ENCODE results near the gene CFTR.
"Not testable (repeated sequence)": the region's sequence is repeated elsewhere in the genome, so short reads cannot be mapped to it uniquely, and the experiment has no call there.

The CFTR gene

GRCh38 chr7:117706210-117706609 is 226.4 kb downstream of the CFTR start:
- no peaks in the 10 kb centered on the region for H3K36me3 ChIP-seq (ENCODE audit: control insufficient read depth in 2 of 2, insufficient read depth in 1 of 2, low read length in 2 of 2)
- TF ChIP-seq ZNF639 (tag by site-specific recombination; IDR thresholded peaks at IDR 0.05): no peak
- peak; percentile 68 for TF ChIP-seq SCRT2 (tag by site-specific recombination; IDR thresholded peaks at IDR 0.05)
- POLR2A ChIA-PET: no interaction called here
- no peaks in the 10 kb centered on the region for H3K9me3 ChIP-seq (ENCODE audit: control insufficient read depth, insufficient read depth, low read depth, low read length)
- H3K4me1 ChIP-seq (ENCODE audit: control insufficient read depth, insufficient read depth, low read length): 0 out of 2 replicates have a peak, but pooled peaks cover 2% of the 10 kb centered on the region
- H3K4me3 ChIP-seq (ENCODE audit: low read depth, low read length): no peak overlapping the region
- no peak overlapping the region for H3K27ac ChIP-seq (ENCODE audit: extremely low read depth, low read depth, low read length)
- CTCF ChIA-PET: interaction anchor here (0.6 to 0.7 kb wide), 3 partner anchors 9 to 739 kb away, joined by 3 to 5 read pairs (median 4); no protein-coding TSS in a partner anchor

DNA sequence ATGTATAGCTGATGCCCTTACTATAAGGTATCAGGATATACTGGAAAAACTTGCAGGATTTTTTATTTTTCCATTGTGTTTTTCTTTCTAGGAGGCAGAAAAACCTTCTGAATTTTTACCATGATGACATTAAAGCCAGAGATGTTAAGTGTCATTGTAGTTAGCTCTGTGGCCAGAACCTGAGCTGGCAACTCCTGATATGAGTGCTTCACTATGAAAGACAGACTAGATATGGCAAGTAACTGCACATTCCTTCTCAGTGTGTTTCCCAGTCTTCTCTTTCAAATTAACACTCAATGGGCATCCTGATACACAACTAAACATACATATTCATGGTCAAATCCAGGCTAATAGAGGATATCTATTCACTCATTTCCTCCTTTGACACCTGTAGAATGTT is 227.3 kb downstream of the CFTR start:
- ChIA-PET POLR2A (no interaction called here), CTCF (no interaction called here)
- Histone ChIP-seq H3K4me3 (ENCODE audit: low read depth, low read length) (no peak overlapping the region), H3K4me1 (ENCODE audit: control insufficient read depth, insufficient read depth, low read length) (0 out of 2 replicates have a peak, but pooled peaks cover 2% of the 10 kb centered on the region), H3K9me3 (ENCODE audit: control insufficient read depth, insufficient read depth, low read depth, low read length) (no peaks in the 10 kb centered on the region), H3K36me3 (ENCODE audit: control insufficient read depth in 2 of 2, insufficient read depth in 1 of 2, low read length in 2 of 2) (no peaks in the 10 kb centered on the region), H3K27ac (ENCODE audit: extremely low read depth, low read depth, low read length) (no peak overlapping the region)
- TF ChIP-seq SCRT2 (tag by site-specific recombination; IDR thresholded peaks at IDR 0.05): peak; percentile 75
- no peak for TF ChIP-seq ZBTB7A (tag by site-specific recombination; IDR thresholded peaks at IDR 0.05; ENCODE audit: low read depth)

GRCh38 chr7:117708173-117708572 is 228.3 kb downstream of the CFTR start:
- H3K4me3 ChIP-seq (ENCODE audit: low read depth, low read length); H3K36me3 ChIP-seq (ENCODE audit: control insufficient read depth in 2 of 2, insufficient read depth in 1 of 2, low read length in 2 of 2); POLR2A ChIA-PET; H3K9me3 ChIP-seq (ENCODE audit: control insufficient read depth, insufficient read depth, low read depth, low read length); CTCF ChIA-PET; H3K27ac ChIP-seq (ENCODE audit: extremely low read depth, low read depth, low read length); H3K4me1 ChIP-seq (ENCODE audit: control insufficient read depth, insufficient read depth, low read length): not testable (repeated sequence)
- TF ChIP-seq, protein P1, sequence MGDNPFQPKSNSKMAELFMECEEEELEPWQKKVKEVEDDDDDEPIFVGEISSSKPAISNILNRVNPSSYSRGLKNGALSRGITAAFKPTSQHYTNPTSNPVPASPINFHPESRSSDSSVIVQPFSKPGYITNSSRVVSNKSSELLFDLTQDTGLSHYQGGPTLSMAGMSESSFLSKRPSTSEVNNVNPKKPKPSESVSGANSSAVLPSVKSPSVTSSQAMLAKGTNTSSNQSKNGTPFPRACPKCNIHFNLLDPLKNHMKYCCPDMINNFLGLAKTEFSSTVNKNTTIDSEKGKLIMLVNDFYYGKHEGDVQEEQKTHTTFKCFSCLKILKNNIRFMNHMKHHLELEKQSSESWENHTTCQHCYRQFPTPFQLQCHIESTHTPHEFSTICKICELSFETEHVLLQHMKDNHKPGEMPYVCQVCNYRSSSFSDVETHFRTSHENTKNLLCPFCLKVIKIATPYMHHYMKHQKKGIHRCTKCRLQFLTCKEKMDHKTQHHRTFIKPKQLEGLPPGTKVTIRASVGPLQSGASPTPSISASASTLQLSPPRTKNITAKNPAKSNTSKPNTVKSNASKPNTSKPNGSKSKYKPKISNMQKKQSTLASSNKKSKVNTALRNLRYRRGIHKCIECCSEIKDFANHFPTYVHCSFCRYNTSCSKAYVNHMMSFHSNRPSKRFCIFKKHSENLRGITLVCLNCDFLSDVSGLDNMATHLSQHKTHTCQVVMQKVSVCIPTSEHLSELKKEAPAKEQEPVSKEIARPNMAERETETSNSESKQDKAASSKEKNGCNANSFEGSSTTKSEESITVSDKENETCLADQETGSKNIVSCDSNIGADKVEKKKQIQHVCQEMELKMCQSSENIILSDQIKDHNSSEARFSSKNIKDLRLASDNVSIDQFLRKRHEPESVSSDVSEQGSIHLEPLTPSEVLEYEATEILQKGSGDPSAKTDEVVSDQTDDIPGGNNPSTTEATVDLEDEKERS (tag by site-specific recombination; IDR thresholded peaks at IDR 0.05): peak; percentile 71; the same call in 1 of the 2 replicates
- TF ChIP-seq, protein P2, sequence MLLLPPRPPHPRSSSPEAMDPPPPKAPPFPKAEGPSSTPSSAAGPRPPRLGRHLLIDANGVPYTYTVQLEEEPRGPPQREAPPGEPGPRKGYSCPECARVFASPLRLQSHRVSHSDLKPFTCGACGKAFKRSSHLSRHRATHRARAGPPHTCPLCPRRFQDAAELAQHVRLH (tag by site-specific recombination; IDR thresholded peaks at IDR 0.05): peak; percentile 71; the same call in 1 of the 2 replicates
- TF ChIP-seq ZNF146 (tag by site-specific recombination; IDR thresholded peaks at IDR 0.05): peak; percentile 94

GRCh38 chr7:117711556-117711955 is 231.7 kb downstream of the CFTR start:
- Histone ChIP-seq H3K27ac (ENCODE audit: extremely low read depth, low read depth, low read length) (no peak overlapping the region), H3K4me1 (ENCODE audit: control insufficient read depth, insufficient read depth, low read length) (0 out of 2 replicates have a peak, but pooled peaks cover 1% of the 10 kb centered on the region), H3K36me3 (ENCODE audit: control insufficient read depth in 2 of 2, insufficient read depth in 1 of 2, low read length in 2 of 2) (no peaks in the 10 kb centered on the region), H3K4me3 (ENCODE audit: low read depth, low read length) (no peak overlapping the region), H3K9me3 (ENCODE audit: control insufficient read depth, insufficient read depth, low read depth, low read length) (no peaks in the 10 kb centered on the region)
- TF ChIP-seq PRDM6 (tag by site-specific recombination; IDR thresholded peaks at IDR 0.05) (no peak), ZNF202 (tag by site-specific recombination; IDR thresholded peaks at IDR 0.05; ENCODE audit: borderline replicate concordance) (no peak), ZNF610 (tag by site-specific recombination; IDR thresholded peaks at IDR 0.05; ENCODE audit: borderline replicate concordance) (no peak), ZNF211 (tag by site-specific recombination; IDR thresholded peaks at IDR 0.05; ENCODE audit: low read depth) (no peak), ZNF624 (tag by site-specific recombination; IDR thresholded peaks at IDR 0.05) (no peak), GLIS1 (tag by site-specific recombination; IDR thresholded peaks at IDR 0.05) (no peak), ZNF521 (tag by site-specific recombination; IDR thresholded peaks at IDR 0.05) (no peak)
- ChIA-PET POLR2A (no interaction called here), CTCF (interaction anchor here (1.4 kb wide), 1 partner anchor 9 kb away, joined by 3 read pairs; no protein-coding TSS in a partner anchor)
